Measurements from ENCODE around the gene GGNBP2.
"Not testable (repeated sequence)": the region's sequence is repeated elsewhere in the genome, so short reads cannot be mapped to it uniquely, and the experiment has no call there.

GGNBP2 gene

GRCh38 chr17:36506831-36507230, 37.9 kb upstream of the GGNBP2 start:
- no peak for TF ChIP-seq CTCF (conservative IDR thresholded peaks at IDR 0.05; ENCODE audit: low read depth, low read length)
- no peak for DNase-seq (ENCODE audit: low read depth)
- H3K4me3 ChIP-seq (ENCODE audit: low read depth, low read length), result no peak overlapping the region

- DNase-seq (ENCODE audit: low read depth), result no peak
- H3K4me3 ChIP-seq (ENCODE audit: low read depth, low read length), result no peak overlapping the region
- no peak for TF ChIP-seq CTCF (conservative IDR thresholded peaks at IDR 0.05; ENCODE audit: low read depth, low read length)
Observed at GRCh38 chr17:36507266-36507665, 37.5 kb upstream of the GGNBP2 start.

- not testable (repeated sequence) for DNase-seq (ENCODE audit: low read depth); H3K4me3 ChIP-seq (ENCODE audit: low read depth, low read length)
Observed at GRCh38 chr17:36508439-36508838, 36.3 kb upstream of the GGNBP2 start.

- no peak for TF ChIP-seq CTCF (conservative IDR thresholded peaks at IDR 0.05; ENCODE audit: low read depth, low read length)
- H3K4me3 ChIP-seq (ENCODE audit: low read depth, low read length), result no peak overlapping the region
- DNase-seq (ENCODE audit: low read depth), result no peak
Observed at GRCh38 chr17:36509272-36509985, 35.3 kb upstream of the GGNBP2 start.

GRCh38 chr17:36510636-36511035, 34.1 kb upstream of the GGNBP2 start:
- no peak for DNase-seq (ENCODE audit: low read depth)
- TF ChIP-seq CTCF (conservative IDR thresholded peaks at IDR 0.05; ENCODE audit: low read depth, low read length), result no peak
- no peak overlapping the region for H3K4me3 ChIP-seq (ENCODE audit: low read depth, low read length)

- no peak for TF ChIP-seq CTCF (conservative IDR thresholded peaks at IDR 0.05; ENCODE audit: low read depth, low read length)
- DNase-seq (ENCODE audit: low read depth), result no peak
- no peak overlapping the region for H3K4me3 ChIP-seq (ENCODE audit: low read depth, low read length)
Observed at GRCh38 chr17:36511216-36511615, 33.5 kb upstream of the GGNBP2 start.

GRCh38 chr17:36512641-36513040, 32.1 kb upstream of the GGNBP2 start:
- no peak for TF ChIP-seq CTCF (conservative IDR thresholded peaks at IDR 0.05; ENCODE audit: low read depth, low read length)
- H3K4me3 ChIP-seq (ENCODE audit: low read depth, low read length), result no peak overlapping the region
- DNase-seq (ENCODE audit: low read depth), result no peak

Data from choroid plexus epithelial cell (primary cell).